WTC11 (cell line): ENCODE results near the gene SEL1L. TPM values are rescaled to one million over a fixed set of nuclear protein-coding genes. Genes with fewer than 3 reads are reported as not detected.

Experiments used
- ATAC-seq: fragments of 200-7000 bp; cut with Tn5 transposase; 2 replicates; pipeline ENCODE4 v1.10.0; 2021; ENCODE audit warnings: mild to moderate bottlenecking, moderate library complexity
- CTCF ChIA-PET: fragments of 300-600 bp; sonication (Branson Sonifier 250); formaldehyde crosslinking; loops from one replicate; lab custom pipeline; 2021; ENCODE audit warnings: antibody characterized with exemption; lab: Charles Lee
- POLR2A ChIA-PET: fragments of 350-600 bp; sonication (Branson Sonifier 250); formaldehyde crosslinking; loops from one replicate; lab custom pipeline; 2021; ENCODE audit warnings: antibody characterized with exemption; lab: Charles Lee
- DNase-seq: peaks from one replicate; pipeline ENCODE4 v3.0.0; 2021; ENCODE audit warnings: low spot score
- H3K27ac Mint-ChIP-seq: 2 replicates; pipeline ENCODE4 v1.8.0; 2021; ENCODE audit warnings: mixed read lengths
- H3K27me3 Mint-ChIP-seq: 2 replicates; pipeline ENCODE4 v1.8.0; 2021; ENCODE audit warnings: low read depth, mild to moderate bottlenecking, moderate library complexity, mixed read lengths
- H3K36me3 Mint-ChIP-seq: 2 replicates; pipeline ENCODE4 v1.8.0; 2021; ENCODE audit warnings: mixed read lengths
- H3K4me1 Mint-ChIP-seq: 2 replicates; pipeline ENCODE4 v1.8.0; 2022; ENCODE audit warnings: mixed read lengths
- H3K4me3 Mint-ChIP-seq: 2 replicates; pipeline ENCODE4 v1.8.0; 2021; ENCODE audit warnings: mild to moderate bottlenecking, moderate library complexity, mixed read lengths
- H3K9me3 Mint-ChIP-seq: 2 replicates; pipeline ENCODE4 v1.8.0; 2021; ENCODE audit warnings: mixed read lengths
- KAT7 ChIP-seq: sonication (generic); formaldehyde crosslinking; IDR thresholded peaks from 2 replicates; pipeline ENCODE4 v1.8.1; 2023; ENCODE audit warnings: missing genetic modification reagents, mild to moderate bottlenecking, borderline replicate concordance
- OVOL2 ChIP-seq: fragments of 250-450 bp; sonication (Bioruptor Pico); IDR thresholded peaks from 2 replicates; pipeline ENCODE4 v1.9.0; 2021; ENCODE audit warnings: mild to moderate bottlenecking, borderline replicate concordance
- SP1 ChIP-seq: sonication (generic); formaldehyde crosslinking; conservative IDR thresholded peaks from 2 replicates; pipeline ENCODE4 v1.8.1; 2022; ENCODE audit warnings: missing genetic modification reagents
- TEAD1 ChIP-seq: sonication (generic); formaldehyde crosslinking; IDR thresholded peaks from 2 replicates; pipeline ENCODE4 v1.8.0; 2022; ENCODE audit warnings: mild to moderate bottlenecking, missing genetic modification reagents
- ZNF219 ChIP-seq: sonication (generic); formaldehyde crosslinking; IDR thresholded peaks from 2 replicates; pipeline ENCODE4 v1.8.0; 2023; ENCODE audit warnings: missing genetic modification reagents, mild to moderate bottlenecking, borderline replicate concordance
- ZNF396 ChIP-seq: fragments of 250-450 bp; sonication (Bioruptor Pico); IDR thresholded peaks from 2 replicates; pipeline ENCODE4 v1.8.0; 2021; ENCODE audit warnings: mild to moderate bottlenecking, moderate library complexity, borderline replicate concordance
- ZNF671 ChIP-seq: fragments of 250-450 bp; sonication (Bioruptor Pico); IDR thresholded peaks from 2 replicates; pipeline ENCODE4 v1.8.0; 2021; ENCODE audit warnings: mild to moderate bottlenecking
- total RNA-seq: library from RNA; stranded (reverse); gene quantifications from 3 replicates; pipeline ENCODE4 v1.2.3, GENCODE V29; 2021
- TF ChIP-seq, protein P1 (sequence below): sonication (generic); formaldehyde crosslinking; IDR thresholded peaks from 2 replicates; pipeline ENCODE4 v1.8.1; 2022; ENCODE audit warnings: mild to moderate bottlenecking, missing genetic modification reagents, moderate library complexity, borderline replicate concordance
- TF ChIP-seq, protein P2 (sequence below): sonication (generic); formaldehyde crosslinking; IDR thresholded peaks from 2 replicates; pipeline ENCODE4 v1.8.0; 2023; ENCODE audit warnings: mild to moderate bottlenecking, missing genetic modification reagents
- TF ChIP-seq, protein P3 (sequence below): sonication (generic); formaldehyde crosslinking; IDR thresholded peaks from 2 replicates; pipeline ENCODE4 v1.8.1; 2023; ENCODE audit warnings: mild to moderate bottlenecking, missing genetic modification reagents
- TF ChIP-seq, protein P4 (sequence below): sonication (generic); formaldehyde crosslinking; IDR thresholded peaks from 2 replicates; pipeline ENCODE4 v1.8.0; 2023; ENCODE audit warnings: missing genetic modification reagents
- TF ChIP-seq, protein P5 (sequence below): sonication (generic); formaldehyde crosslinking; IDR thresholded peaks from 2 replicates; pipeline ENCODE4 v1.8.1; 2023; ENCODE audit warnings: mild to moderate bottlenecking, missing genetic modification reagents, moderate library complexity
- TF ChIP-seq, protein P6 (sequence below): fragments of 250-450 bp; sonication (Bioruptor Pico); IDR thresholded peaks from 2 replicates; pipeline ENCODE4 v1.9.0; 2021; ENCODE audit warnings: mild to moderate bottlenecking, borderline replicate concordance
- TF ChIP-seq, protein P7 (sequence below): sonication (generic); formaldehyde crosslinking; IDR thresholded peaks from 2 replicates; pipeline ENCODE4 v1.8.1; 2022; ENCODE audit warnings: mild to moderate bottlenecking, moderate library complexity, missing genetic modification reagents

Gene SEL1L
- total RNA-seq, 1 experiment from 2014 or later = 29.1 TPM

DNA sequence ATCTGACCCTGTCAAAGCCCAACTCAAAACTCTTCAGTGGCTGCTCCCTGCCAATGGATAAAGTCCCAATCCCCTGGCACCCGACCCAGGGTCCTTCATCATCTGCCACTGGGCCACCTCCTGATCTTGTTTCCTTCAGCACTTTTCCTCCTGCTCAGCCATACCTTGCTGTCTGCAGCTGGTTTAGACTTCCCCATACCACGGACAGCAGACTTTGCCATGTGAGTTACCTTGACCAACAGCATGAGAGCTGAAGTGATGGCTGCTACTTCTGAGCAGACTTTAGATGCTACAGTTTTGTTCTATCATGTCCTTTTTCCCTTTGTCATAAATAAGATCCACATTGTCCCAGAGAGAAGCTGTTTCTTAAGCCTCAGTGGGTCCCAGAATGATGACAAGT, 100.3 kb downstream of the SEL1L start:
- ChIA-PET CTCF (interaction anchor here (1.0 to 6.6 kb wide), 2 partner anchors 19 to 162 kb away, joined by 3 to 43 read pairs; no protein-coding TSS in a partner anchor), POLR2A (interaction anchor here (0.9 to 1.1 kb wide), 2 partner anchors 213 to 214 kb away, joined by 3 to 5 read pairs; partner anchors contain the start of gene GTF2A1)
- Mint-ChIP-seq H3K4me3 (peak overlapping the region; percentile 17; the same call in 1 of the 2 replicates), H3K9me3 (no peaks in the 10 kb centered on the region), H3K36me3 (no peaks in the 10 kb centered on the region; the same call in 1 of the 2 replicates), H3K27ac (peak overlapping the region; percentile 17; the same call in 1 of the 2 replicates), H3K4me1 (peaks cover 54% of the 10 kb centered on the region), H3K27me3 (peaks cover 22% of the 10 kb centered on the region)
- ATAC-seq = peak; percentile 4; the same call in 1 of the 2 replicates
- no peak for DNase-seq
- TF ChIP-seq, protein P1, sequence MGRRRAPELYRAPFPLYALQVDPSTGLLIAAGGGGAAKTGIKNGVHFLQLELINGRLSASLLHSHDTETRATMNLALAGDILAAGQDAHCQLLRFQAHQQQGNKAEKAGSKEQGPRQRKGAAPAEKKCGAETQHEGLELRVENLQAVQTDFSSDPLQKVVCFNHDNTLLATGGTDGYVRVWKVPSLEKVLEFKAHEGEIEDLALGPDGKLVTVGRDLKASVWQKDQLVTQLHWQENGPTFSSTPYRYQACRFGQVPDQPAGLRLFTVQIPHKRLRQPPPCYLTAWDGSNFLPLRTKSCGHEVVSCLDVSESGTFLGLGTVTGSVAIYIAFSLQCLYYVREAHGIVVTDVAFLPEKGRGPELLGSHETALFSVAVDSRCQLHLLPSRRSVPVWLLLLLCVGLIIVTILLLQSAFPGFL = no peak
- TF ChIP-seq OVOL2 (CRISPR knock-in tag) (no peak), ZNF219 (CRISPR knock-in tag) (no peak), SP1 (no peak), KAT7 (CRISPR knock-in tag) (no peak), ZNF671 (CRISPR knock-in tag) (no peak), ZNF396 (CRISPR knock-in tag) (no peak), TEAD1 (no peak)
- TF ChIP-seq, protein P2, sequence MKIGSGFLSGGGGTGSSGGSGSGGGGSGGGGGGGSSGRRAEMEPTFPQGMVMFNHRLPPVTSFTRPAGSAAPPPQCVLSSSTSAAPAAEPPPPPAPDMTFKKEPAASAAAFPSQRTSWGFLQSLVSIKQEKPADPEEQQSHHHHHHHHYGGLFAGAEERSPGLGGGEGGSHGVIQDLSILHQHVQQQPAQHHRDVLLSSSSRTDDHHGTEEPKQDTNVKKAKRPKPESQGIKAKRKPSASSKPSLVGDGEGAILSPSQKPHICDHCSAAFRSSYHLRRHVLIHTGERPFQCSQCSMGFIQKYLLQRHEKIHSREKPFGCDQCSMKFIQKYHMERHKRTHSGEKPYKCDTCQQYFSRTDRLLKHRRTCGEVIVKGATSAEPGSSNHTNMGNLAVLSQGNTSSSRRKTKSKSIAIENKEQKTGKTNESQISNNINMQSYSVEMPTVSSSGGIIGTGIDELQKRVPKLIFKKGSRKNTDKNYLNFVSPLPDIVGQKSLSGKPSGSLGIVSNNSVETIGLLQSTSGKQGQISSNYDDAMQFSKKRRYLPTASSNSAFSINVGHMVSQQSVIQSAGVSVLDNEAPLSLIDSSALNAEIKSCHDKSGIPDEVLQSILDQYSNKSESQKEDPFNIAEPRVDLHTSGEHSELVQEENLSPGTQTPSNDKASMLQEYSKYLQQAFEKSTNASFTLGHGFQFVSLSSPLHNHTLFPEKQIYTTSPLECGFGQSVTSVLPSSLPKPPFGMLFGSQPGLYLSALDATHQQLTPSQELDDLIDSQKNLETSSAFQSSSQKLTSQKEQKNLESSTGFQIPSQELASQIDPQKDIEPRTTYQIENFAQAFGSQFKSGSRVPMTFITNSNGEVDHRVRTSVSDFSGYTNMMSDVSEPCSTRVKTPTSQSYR (CRISPR knock-in tag) = no peak
- TF ChIP-seq, protein P3, sequence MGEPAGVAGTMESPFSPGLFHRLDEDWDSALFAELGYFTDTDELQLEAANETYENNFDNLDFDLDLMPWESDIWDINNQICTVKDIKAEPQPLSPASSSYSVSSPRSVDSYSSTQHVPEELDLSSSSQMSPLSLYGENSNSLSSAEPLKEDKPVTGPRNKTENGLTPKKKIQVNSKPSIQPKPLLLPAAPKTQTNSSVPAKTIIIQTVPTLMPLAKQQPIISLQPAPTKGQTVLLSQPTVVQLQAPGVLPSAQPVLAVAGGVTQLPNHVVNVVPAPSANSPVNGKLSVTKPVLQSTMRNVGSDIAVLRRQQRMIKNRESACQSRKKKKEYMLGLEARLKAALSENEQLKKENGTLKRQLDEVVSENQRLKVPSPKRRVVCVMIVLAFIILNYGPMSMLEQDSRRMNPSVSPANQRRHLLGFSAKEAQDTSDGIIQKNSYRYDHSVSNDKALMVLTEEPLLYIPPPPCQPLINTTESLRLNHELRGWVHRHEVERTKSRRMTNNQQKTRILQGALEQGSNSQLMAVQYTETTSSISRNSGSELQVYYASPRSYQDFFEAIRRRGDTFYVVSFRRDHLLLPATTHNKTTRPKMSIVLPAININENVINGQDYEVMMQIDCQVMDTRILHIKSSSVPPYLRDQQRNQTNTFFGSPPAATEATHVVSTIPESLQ = no peak
- TF ChIP-seq, protein P4, sequence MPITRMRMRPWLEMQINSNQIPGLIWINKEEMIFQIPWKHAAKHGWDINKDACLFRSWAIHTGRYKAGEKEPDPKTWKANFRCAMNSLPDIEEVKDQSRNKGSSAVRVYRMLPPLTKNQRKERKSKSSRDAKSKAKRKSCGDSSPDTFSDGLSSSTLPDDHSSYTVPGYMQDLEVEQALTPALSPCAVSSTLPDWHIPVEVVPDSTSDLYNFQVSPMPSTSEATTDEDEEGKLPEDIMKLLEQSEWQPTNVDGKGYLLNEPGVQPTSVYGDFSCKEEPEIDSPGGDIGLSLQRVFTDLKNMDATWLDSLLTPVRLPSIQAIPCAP (CRISPR knock-in tag) = no peak
- TF ChIP-seq, protein P5, sequence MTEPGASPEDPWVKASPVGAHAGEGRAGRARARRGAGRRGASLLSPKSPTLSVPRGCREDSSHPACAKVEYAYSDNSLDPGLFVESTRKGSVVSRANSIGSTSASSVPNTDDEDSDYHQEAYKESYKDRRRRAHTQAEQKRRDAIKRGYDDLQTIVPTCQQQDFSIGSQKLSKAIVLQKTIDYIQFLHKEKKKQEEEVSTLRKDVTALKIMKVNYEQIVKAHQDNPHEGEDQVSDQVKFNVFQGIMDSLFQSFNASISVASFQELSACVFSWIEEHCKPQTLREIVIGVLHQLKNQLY (CRISPR knock-in tag) = no peak
- TF ChIP-seq, protein P6, sequence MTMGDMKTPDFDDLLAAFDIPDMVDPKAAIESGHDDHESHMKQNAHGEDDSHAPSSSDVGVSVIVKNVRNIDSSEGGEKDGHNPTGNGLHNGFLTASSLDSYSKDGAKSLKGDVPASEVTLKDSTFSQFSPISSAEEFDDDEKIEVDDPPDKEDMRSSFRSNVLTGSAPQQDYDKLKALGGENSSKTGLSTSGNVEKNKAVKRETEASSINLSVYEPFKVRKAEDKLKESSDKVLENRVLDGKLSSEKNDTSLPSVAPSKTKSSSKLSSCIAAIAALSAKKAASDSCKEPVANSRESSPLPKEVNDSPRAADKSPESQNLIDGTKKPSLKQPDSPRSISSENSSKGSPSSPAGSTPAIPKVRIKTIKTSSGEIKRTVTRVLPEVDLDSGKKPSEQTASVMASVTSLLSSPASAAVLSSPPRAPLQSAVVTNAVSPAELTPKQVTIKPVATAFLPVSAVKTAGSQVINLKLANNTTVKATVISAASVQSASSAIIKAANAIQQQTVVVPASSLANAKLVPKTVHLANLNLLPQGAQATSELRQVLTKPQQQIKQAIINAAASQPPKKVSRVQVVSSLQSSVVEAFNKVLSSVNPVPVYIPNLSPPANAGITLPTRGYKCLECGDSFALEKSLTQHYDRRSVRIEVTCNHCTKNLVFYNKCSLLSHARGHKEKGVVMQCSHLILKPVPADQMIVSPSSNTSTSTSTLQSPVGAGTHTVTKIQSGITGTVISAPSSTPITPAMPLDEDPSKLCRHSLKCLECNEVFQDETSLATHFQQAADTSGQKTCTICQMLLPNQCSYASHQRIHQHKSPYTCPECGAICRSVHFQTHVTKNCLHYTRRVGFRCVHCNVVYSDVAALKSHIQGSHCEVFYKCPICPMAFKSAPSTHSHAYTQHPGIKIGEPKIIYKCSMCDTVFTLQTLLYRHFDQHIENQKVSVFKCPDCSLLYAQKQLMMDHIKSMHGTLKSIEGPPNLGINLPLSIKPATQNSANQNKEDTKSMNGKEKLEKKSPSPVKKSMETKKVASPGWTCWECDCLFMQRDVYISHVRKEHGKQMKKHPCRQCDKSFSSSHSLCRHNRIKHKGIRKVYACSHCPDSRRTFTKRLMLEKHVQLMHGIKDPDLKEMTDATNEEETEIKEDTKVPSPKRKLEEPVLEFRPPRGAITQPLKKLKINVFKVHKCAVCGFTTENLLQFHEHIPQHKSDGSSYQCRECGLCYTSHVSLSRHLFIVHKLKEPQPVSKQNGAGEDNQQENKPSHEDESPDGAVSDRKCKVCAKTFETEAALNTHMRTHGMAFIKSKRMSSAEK (CRISPR knock-in tag) = no peak
- TF ChIP-seq, protein P7, sequence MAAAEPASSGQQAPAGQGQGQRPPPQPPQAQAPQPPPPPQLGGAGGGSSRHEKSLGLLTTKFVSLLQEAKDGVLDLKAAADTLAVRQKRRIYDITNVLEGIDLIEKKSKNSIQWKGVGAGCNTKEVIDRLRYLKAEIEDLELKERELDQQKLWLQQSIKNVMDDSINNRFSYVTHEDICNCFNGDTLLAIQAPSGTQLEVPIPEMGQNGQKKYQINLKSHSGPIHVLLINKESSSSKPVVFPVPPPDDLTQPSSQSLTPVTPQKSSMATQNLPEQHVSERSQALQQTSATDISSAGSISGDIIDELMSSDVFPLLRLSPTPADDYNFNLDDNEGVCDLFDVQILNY = no peak
